Effector memory CD4-positive, alpha-beta T cell (primary cell): ENCODE data around the gene ADAMTS9.
"Not testable (repeated sequence)": the region's sequence is repeated elsewhere in the genome, so short reads cannot be mapped to it uniquely, and the experiment has no call there.

ENCODE experiments used
- DNase-seq, 3 donors: peaks; one replicate each; pipeline ENCODE4 v3.0.0-alpha.2; 2020
- H3K27ac ChIP-seq: 2 replicates; pipeline ENCODE4 v1.7.0; 2013; ENCODE audit warnings: mild to moderate bottlenecking, low read length, moderate library complexity; ENCODE audit not compliant: insufficient read depth, poor library complexity, severe bottlenecking
- H3K27me3 ChIP-seq: replicated peaks from 2 replicates; pipeline ENCODE4 v1.7.0; 2013; ENCODE audit warnings: mild to moderate bottlenecking, low read length; ENCODE audit not compliant: insufficient read depth, control insufficient read depth, poor library complexity, severe bottlenecking
- H3K36me3 ChIP-seq: 2 replicates; pipeline ENCODE4 v1.7.0; 2013; ENCODE audit warnings: mild to moderate bottlenecking, low read length, moderate library complexity; ENCODE audit not compliant: control insufficient read depth, insufficient read depth
- H3K4me1 ChIP-seq: 2 replicates; pipeline ENCODE4 v1.7.0; 2013; ENCODE audit warnings: low read length, mild to moderate bottlenecking; ENCODE audit not compliant: control insufficient read depth, insufficient read depth, poor library complexity, severe bottlenecking
- H3K4me3 ChIP-seq: 2 replicates; pipeline ENCODE4 v1.7.0; 2013; ENCODE audit warnings: low read length, low read depth, mild to moderate bottlenecking; ENCODE audit not compliant: insufficient read depth, poor library complexity, severe bottlenecking
- H3K9me3 ChIP-seq: 2 replicates; pipeline ENCODE4 v1.7.0; 2013; ENCODE audit warnings: mild to moderate bottlenecking, low read length, moderate library complexity; ENCODE audit not compliant: control insufficient read depth

ADAMTS9 gene

DNA sequence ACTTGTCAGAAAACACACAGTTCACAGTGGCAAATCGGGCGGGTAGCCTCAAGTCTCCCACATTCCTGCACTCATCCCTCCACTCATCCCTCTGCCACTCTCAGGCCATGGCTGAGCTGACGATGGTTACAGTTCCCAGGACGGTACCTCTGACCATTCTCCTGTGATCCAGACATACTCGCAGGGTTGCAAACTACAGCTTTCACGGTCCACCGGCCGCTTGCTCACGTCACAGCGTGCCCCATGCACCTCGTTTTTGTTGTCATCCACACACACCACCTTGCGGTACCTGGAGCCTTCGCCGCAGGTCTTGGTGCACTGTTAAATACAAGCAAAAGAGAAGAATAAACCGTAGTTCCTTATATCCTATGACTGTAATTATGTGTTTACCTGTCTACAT, 137.1 kb downstream of the ADAMTS9 start:
- no peaks in the 10 kb centered on the region for H3K9me3 ChIP-seq
- H3K4me3 ChIP-seq, result no peak overlapping the region
- no peak for DNase-seq
- no peaks in the 10 kb centered on the region for H3K27me3 ChIP-seq
- no peak overlapping the region for H3K27ac ChIP-seq
- no peaks in the 10 kb centered on the region for H3K36me3 ChIP-seq
- H3K4me1 ChIP-seq, result no peaks in the 10 kb centered on the region

DNA sequence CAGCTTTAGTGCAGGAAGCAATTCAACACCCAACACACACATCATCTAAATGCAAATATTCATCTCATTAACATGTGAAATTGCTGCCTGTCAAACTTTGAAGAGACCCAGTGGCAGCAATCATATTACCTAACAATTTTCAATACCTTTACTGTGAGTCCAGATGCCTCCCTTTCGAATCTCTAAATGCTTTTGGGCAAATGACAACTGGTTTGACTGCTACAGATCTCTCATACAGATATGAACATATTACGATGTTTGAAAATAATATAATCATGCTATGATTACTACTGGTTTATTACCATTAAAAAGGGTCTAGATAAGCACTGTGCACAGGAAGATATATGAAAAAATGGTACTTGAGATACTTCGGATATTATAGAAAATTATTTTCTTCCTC, 137.9 kb downstream of the ADAMTS9 start:
- Histone ChIP-seq H3K9me3 (no peaks in the 10 kb centered on the region), H3K4me3 (no peak overlapping the region), H3K36me3 (no peaks in the 10 kb centered on the region), H3K27ac (no peak overlapping the region), H3K4me1 (no peaks in the 10 kb centered on the region), H3K27me3 (no peaks in the 10 kb centered on the region)
- DNase-seq, result no peak

DNA sequence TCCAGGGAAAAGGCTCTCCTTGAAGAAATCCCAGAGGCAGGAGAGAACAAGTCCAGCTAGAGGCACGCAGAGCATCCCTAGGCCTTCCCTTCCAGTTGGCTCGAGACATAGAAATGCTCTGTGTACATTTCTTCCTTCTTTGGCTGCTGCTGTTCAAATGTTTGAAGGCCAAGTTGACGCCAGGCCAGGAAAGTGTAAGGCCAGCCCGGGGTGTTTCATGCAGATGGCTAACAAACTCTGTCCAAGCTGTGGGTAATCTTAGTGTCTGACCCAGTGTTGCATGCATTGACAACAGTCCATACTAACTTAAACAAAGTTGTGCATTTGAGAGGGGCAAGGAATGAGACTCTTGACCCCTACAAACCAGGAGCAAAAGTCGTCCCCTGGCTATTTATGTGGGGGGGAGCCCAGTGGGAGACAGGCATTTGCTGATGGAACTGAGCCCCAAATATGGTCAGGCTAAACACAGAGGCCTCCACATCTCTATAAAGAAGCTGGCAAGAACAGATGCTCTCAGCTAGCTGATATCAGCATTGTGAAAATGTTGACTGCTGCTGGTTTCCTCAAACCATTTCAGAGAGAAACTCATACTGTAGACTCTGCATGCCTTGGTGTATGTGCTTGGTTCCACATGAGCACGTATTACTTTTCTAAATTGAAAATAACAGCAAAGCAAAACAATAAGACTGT, 139.5 kb downstream of the ADAMTS9 start:
- DNase-seq, result no peak
- Histone ChIP-seq H3K36me3 (no peaks in the 10 kb centered on the region), H3K9me3 (no peaks in the 10 kb centered on the region), H3K4me1 (no peaks in the 10 kb centered on the region), H3K27me3 (no peaks in the 10 kb centered on the region), H3K4me3 (no peak overlapping the region), H3K27ac (no peak overlapping the region)

DNA sequence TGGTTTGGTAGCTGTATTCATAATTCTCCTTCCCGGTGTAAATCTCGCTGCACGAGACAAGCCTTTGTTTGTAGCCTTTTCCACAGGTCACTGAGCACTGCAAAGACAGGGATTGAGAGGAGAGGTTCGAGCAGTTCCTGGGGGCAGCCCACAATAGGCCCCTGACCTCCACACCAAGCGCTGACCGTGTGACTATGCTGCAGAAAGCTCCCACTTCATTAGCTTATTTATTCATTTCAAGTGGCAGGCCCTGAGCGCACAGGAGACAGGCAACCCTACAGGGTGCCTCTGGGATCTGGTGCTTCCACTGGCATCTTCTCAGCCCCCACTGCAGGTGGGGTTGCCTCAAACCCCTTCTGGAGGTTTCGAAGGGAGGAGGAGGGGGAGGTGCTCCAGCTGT, 140.9 kb downstream of the ADAMTS9 start:
- no peak for DNase-seq
- Histone ChIP-seq H3K9me3 (no peaks in the 10 kb centered on the region), H3K36me3 (no peaks in the 10 kb centered on the region), H3K27ac (no peak overlapping the region), H3K4me3 (no peak overlapping the region), H3K4me1 (no peaks in the 10 kb centered on the region), H3K27me3 (no peaks in the 10 kb centered on the region)

DNA sequence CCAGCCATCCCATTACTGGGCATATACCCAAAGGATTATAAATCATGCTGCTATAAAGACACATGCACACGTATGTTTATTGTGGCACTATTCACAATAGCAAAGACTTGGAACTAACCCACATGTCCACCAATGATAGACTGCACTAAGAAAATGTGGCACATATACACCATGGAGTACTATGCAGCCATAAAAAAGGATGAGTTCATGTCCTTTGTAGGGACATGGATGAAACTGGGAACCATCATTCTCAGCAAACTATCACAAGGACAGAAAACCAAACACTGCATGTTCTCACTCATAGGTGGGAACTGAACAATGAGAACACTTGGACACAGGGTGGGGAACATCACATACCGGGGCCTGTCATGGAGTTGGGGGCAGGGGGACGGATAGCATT, 142.6 kb downstream of the ADAMTS9 start:
- not testable (repeated sequence) for H3K36me3 ChIP-seq, DNase-seq, H3K27me3 ChIP-seq, H3K4me1 ChIP-seq, H3K4me3 ChIP-seq, H3K27ac ChIP-seq, H3K9me3 ChIP-seq

DNA sequence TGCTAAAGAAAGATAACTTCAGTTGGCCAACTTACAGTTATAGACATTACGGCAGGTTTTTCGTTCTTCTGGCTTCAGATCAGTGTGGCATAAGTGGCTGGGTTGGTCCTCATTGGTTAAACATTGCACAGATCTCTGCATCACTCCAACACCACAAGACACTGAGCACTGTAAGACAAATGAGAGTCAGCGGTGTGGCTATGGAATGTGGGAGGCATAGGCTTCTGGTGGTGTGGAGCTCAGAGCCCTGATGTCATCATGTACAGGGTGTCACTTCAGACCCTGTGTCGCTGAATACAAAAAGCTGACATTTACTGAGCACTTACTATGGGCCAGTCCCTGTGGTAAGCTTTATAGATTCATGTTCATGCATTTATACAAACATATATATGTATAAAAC, 146.0 kb downstream of the ADAMTS9 start:
- Histone ChIP-seq H3K27me3 (no peaks in the 10 kb centered on the region), H3K4me1 (no peaks in the 10 kb centered on the region), H3K4me3 (no peak overlapping the region), H3K36me3 (no peaks in the 10 kb centered on the region), H3K27ac (no peak overlapping the region), H3K9me3 (no peaks in the 10 kb centered on the region)
- no peak for DNase-seq

DNA sequence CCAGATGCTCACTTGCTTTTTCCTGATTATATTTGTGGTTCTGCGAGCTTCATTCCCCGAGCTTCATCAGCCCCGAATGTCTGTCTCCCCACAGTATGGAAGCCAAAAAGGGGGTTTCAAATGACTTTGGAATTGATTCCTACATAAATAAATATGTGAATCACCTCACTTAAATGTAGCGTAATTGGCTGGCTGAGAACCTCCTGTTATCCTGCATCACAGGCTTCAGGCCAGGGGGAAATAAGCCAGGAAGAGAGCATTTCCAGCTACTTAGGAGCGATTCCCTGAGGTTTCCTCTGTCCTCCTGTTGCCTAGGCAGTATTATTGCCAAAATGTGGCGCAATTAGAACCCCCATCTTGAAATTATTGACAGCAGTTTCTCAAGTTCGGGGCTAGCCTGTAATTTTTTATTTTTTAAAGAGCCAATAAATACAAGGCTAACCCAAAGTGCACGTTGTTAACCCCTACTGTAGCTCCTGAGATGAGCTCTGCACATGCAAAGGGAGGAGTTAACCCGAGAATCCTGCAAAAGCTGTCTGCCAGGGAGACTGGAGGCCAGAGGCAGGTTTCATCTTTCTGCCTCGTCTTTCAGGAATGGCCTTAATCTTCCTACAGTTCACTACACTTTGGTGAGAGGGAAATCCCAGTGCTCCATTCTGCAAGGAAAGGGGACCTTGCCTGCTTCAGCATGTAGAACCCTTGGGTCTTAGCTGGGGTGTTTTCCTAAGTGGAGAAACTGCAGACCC, 148.2 kb downstream of the ADAMTS9 start:
- H3K36me3 ChIP-seq, result no peaks in the 10 kb centered on the region
- DNase-seq, result no peak
- no peaks in the 10 kb centered on the region for H3K9me3 ChIP-seq
- H3K27me3 ChIP-seq, result no peaks in the 10 kb centered on the region
- no peaks in the 10 kb centered on the region for H3K4me1 ChIP-seq
- H3K27ac ChIP-seq, result no peak overlapping the region
- H3K4me3 ChIP-seq, result no peak overlapping the region

DNA sequence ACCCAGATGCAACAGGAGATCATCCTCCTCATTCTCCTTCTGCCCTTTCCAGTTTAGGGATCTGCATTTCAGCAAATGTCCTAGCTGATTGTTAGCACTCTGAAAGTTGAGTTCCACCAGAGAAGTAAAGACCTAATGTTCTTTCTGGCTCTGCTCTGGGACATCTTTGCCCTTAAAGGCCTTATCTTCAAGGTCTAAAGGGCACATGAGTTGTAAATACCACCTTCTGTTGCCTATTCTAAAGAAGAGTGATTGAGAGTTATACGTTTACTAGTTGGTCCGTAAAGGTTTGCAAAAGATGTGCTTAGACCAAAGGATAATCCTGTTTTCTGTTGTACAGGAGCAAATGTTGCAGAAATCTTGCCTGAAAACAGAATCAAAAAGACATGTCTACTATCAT, 151.6 kb downstream of the ADAMTS9 start:
- Histone ChIP-seq H3K4me3 (no peak overlapping the region), H3K4me1 (no peaks in the 10 kb centered on the region), H3K36me3 (no peaks in the 10 kb centered on the region), H3K27me3 (no peaks in the 10 kb centered on the region), H3K27ac (no peak overlapping the region), H3K9me3 (no peaks in the 10 kb centered on the region)
- no peak for DNase-seq

DNA sequence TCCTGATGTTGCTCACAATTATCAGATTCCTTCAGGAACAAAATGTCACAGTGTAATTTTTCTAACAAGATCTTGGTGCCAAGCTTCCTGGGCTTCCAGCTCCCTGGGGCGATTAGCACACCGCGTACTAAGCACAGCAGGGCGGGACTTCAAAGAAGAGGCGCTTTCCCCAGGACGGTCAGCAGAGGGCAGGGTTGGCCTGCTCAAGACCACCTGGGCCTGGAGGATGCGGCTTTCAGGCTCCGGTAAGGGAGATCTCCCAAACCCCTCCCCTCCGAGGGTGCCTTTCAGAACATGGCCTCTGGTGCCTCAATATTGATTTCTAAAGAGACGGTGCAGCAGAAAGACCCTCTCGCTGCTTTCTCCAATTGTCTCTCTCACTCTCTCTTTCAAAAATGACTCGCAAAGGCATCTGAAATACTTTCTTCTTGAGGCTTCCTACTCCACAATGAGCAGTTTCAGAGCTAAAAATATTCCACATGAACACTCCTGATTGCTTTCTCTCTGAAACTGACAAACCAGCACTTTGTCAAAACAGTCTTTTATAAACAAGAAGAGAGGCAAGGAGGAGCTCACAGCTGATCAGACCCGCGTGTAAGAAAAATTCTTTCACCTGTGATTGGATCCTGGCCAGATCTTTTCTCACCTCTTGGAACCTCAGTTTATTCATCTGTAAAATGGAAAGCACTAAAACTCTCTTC, 154.0 kb downstream of the ADAMTS9 start:
- no peak overlapping the region for H3K4me3 ChIP-seq
- H3K9me3 ChIP-seq, result no peaks in the 10 kb centered on the region
- no peaks in the 10 kb centered on the region for H3K4me1 ChIP-seq
- H3K27ac ChIP-seq, result no peak overlapping the region
- H3K36me3 ChIP-seq, result no peaks in the 10 kb centered on the region
- no peak for DNase-seq
- no peaks in the 10 kb centered on the region for H3K27me3 ChIP-seq

DNA sequence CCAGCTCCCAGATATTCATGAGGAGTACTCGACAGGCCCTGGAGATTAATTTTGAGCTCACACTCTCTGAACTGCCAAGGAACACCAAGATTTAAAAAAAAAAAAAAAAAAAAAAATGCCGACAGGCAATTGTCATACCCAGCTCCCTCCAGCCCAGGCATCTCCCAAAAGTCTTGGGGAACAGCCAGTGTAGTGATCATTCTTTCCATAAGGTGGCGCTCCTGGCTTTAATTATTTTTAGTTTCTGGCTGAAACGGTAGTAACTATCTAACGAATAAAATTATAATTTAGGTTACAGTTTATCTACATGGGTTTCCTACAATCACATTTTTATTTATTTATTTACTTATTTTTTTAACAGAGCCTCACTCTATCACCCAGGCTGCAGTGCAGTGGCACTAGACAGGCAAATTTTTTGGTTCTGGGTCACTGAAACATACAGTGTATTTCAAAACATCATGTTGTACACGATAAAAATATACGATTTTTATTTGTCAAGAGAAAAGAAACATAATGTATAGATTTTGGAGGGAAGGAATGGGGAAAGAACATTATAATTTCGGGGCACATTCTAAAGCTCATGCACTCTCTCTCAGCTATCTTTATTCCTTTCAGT, 157.3 kb downstream of the ADAMTS9 start:
- no peak overlapping the region for H3K4me3 ChIP-seq
- no peak for DNase-seq
- H3K4me1 ChIP-seq, result no peaks in the 10 kb centered on the region
- no peak overlapping the region for H3K27ac ChIP-seq
- H3K36me3 ChIP-seq, result no peaks in the 10 kb centered on the region
- H3K27me3 ChIP-seq, result no peaks in the 10 kb centered on the region
- H3K9me3 ChIP-seq, result no peaks in the 10 kb centered on the region
